DOHH2 (cell line): ENCODE results near the gene ARID1B.

ENCODE experiments used
- H3F3A ChIP-seq: fragments of 200-600 bp; sonication (generic), shearing (Covaris generic); 2 replicates; pipeline ENCODE4 v1.6.0; 2016; ENCODE audit warnings: antibody characterized with exemption, mild to moderate bottlenecking; ENCODE audit not compliant: control insufficient read depth, insufficient read depth
- H3K27ac ChIP-seq: fragments of 200-600 bp; sonication (generic); 2 replicates; pipeline ENCODE4 v1.5.1; 2014; ENCODE audit warnings: low read depth, mild to moderate bottlenecking, low read length, moderate library complexity
- H3K27me3 ChIP-seq: fragments of 200-600 bp; sonication (generic); 2 replicates; pipeline ENCODE4 v1.6.1; 2014; ENCODE audit warnings: mild to moderate bottlenecking, low read length, mixed read lengths; ENCODE audit not compliant: control insufficient read depth
- H3K36me3 ChIP-seq: fragments of 200-600 bp; sonication (generic); 2 replicates; pipeline ENCODE4 v1.6.1; 2014; ENCODE audit warnings: mild to moderate bottlenecking, low read length, moderate library complexity, mixed read lengths; ENCODE audit not compliant: control insufficient read depth
- H3K4me1 ChIP-seq: fragments of 200-600 bp; sonication (generic); 2 replicates; pipeline ENCODE4 v1.6.1; 2014; ENCODE audit warnings: mild to moderate bottlenecking, low read length, mixed read lengths; ENCODE audit not compliant: control insufficient read depth
- H3K4me2 ChIP-seq: fragments of 200-600 bp; sonication (generic); 2 replicates; pipeline ENCODE4 v1.6.0; 2014; ENCODE audit warnings: mild to moderate bottlenecking, low read length, moderate library complexity
- H3K4me3 ChIP-seq: fragments of 200-600 bp; sonication (generic); 2 replicates; pipeline ENCODE4 v1.5.1; 2014; ENCODE audit warnings: mild to moderate bottlenecking, low read length, mixed read lengths
- H3K79me2 ChIP-seq: fragments of 200-600 bp; sonication (generic); 2 replicates; pipeline ENCODE4 v1.6.1; 2014; ENCODE audit warnings: mild to moderate bottlenecking, low read length, mixed read lengths; ENCODE audit not compliant: control insufficient read depth
- H3K9me2 ChIP-seq: fragments of 200-600 bp; sonication (generic); replicated peaks from 2 replicates; pipeline ENCODE4 v1.6.1; 2014; ENCODE audit warnings: mild to moderate bottlenecking, low read length, mixed read lengths; ENCODE audit not compliant: control insufficient read depth
- H3K9me3 ChIP-seq: fragments of 200-600 bp; sonication (generic); 2 replicates; pipeline ENCODE4 v1.6.1; 2014; ENCODE audit warnings: antibody characterized with exemption, low read length, mixed read lengths; ENCODE audit not compliant: control insufficient read depth, insufficient read depth
- H4K20me1 ChIP-seq: fragments of 200-600 bp; sonication (generic); 2 replicates; pipeline ENCODE4 v1.6.0; 2014; ENCODE audit warnings: low read depth, mild to moderate bottlenecking, antibody characterized with exemption, low read length, moderate library complexity; ENCODE audit not compliant: control insufficient read depth, insufficient read depth
- EZH2phosphoT487 ChIP-seq: fragments of 200-600 bp; sonication (generic); IDR thresholded peaks from 2 replicates; pipeline ENCODE4 v1.6.1; 2017; ENCODE audit warnings: borderline replicate concordance, mild to moderate bottlenecking, antibody characterized with exemption, low read length, moderate library complexity, mixed read lengths
- TF ChIP-seq, protein P1 (sequence below): fragments of 200-600 bp; sonication (generic); IDR thresholded peaks from one replicate; pipeline ENCODE4 v1.5.1; 2014; ENCODE audit warnings: antibody characterized with exemption, mild to moderate bottlenecking, low read depth, low read length; ENCODE audit not compliant: poor library complexity, severe bottlenecking

Gene ARID1B

DNA sequence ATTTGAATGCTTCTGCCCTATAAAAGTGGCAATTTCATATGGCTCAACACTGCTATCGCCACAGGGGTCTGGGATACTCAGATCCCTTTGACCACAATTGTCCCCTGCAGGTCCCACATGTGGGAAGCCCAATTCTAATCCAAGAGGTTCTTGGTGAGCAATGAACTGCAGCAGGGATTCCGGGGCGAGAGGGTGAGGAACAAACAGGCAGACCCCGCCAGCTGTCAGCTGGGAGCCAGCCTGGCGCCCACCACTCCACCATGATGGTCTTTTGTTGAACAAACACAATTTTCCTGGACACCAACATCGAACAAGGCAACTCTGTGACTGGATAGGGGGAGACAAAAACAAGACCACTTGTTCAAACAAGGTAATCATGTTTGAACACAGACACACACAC is 465.6 kb downstream of the ARID1B start:
- Histone ChIP-seq H3K9me3 (no peaks in the 10 kb centered on the region), H3K27me3 (peaks cover 40% of the 10 kb centered on the region), H3K79me2 (no peaks in the 10 kb centered on the region), H3K36me3 (no peaks in the 10 kb centered on the region), H3K4me1 (no peaks in the 10 kb centered on the region), H4K20me1 (no peaks in the 10 kb centered on the region), H3F3A (no peaks in the 10 kb centered on the region), H3K27ac (no peak overlapping the region), H3K4me2 (no peak overlapping the region), H3K9me2 (no peaks in the 10 kb centered on the region), H3K4me3 (no peak overlapping the region)
- TF ChIP-seq, protein P1, sequence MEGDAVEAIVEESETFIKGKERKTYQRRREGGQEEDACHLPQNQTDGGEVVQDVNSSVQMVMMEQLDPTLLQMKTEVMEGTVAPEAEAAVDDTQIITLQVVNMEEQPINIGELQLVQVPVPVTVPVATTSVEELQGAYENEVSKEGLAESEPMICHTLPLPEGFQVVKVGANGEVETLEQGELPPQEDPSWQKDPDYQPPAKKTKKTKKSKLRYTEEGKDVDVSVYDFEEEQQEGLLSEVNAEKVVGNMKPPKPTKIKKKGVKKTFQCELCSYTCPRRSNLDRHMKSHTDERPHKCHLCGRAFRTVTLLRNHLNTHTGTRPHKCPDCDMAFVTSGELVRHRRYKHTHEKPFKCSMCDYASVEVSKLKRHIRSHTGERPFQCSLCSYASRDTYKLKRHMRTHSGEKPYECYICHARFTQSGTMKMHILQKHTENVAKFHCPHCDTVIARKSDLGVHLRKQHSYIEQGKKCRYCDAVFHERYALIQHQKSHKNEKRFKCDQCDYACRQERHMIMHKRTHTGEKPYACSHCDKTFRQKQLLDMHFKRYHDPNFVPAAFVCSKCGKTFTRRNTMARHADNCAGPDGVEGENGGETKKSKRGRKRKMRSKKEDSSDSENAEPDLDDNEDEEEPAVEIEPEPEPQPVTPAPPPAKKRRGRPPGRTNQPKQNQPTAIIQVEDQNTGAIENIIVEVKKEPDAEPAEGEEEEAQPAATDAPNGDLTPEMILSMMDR: no peak
- no peak for TF ChIP-seq EZH2phosphoT487

DNA sequence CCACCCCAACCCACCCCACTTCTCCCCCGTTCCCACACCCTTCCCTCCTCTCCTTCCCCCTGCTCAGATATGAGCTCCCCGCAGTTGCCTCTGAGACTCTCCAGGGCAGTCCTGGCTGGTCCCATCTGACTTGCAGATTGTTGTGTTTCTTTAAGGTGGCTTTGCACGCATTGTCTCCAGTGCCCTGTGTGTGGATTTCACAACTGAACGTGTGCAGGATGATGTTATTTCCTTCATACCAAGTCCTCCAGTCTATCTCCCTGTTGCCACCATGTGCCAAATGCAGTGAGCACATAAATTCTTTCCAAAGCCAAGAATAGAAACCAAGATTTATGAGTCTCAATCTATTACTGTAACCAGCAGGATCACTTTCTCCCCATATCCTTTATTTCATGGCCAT is 467.0 kb downstream of the ARID1B start:
- H3K27me3 ChIP-seq: peaks cover 36% of the 10 kb centered on the region
- H3K4me2 ChIP-seq: no peak overlapping the region
- H3K4me3 ChIP-seq: no peak overlapping the region

DNA sequence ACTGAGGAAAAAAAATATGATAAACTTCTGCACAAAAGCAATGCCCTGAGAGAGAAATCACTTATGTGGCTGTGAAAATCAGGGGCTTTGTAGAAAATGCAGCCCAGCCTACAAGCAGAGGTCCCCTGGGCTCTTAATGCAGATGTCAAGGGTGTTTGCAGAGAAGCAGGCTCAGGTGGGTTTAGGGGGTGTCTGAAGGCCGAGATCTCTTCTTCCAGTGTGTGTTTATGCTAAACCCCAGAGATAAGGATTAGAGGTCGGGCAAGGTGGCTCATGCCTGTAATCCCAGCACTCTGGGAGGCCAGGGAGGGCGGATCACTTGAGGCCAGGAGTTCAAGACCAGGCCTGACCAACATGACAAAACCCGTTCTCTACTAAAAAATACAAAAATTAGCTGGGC is 467.6 kb downstream of the ARID1B start:
- Histone ChIP-seq H3K36me3 (no peaks in the 10 kb centered on the region), H3K9me3 (peaks cover 5% of the 10 kb centered on the region; the same call in 1 of the 2 replicates), H3K4me1 (no peaks in the 10 kb centered on the region), H3K9me2 (no peaks in the 10 kb centered on the region), H3F3A (no peaks in the 10 kb centered on the region), H3K4me2 (no peak overlapping the region), H3K4me3 (no peak overlapping the region), H3K27ac (no peak overlapping the region), H4K20me1 (no peaks in the 10 kb centered on the region), H3K79me2 (no peaks in the 10 kb centered on the region), H3K27me3 (peaks cover 32% of the 10 kb centered on the region)
- TF ChIP-seq, protein P1: no peak
- no peak for TF ChIP-seq EZH2phosphoT487

More for the DNA sequence above, 467.0 kb downstream of the ARID1B start:
- peaks cover 5% of the 10 kb centered on the region; the same call in 1 of the 2 replicates for H3K9me3 ChIP-seq
- H3K27ac ChIP-seq: no peak overlapping the region
- H4K20me1 ChIP-seq: no peaks in the 10 kb centered on the region
- H3K36me3 ChIP-seq: no peaks in the 10 kb centered on the region
- H3K9me2 ChIP-seq: no peaks in the 10 kb centered on the region
- no peaks in the 10 kb centered on the region for H3F3A ChIP-seq
- H3K79me2 ChIP-seq: no peaks in the 10 kb centered on the region
- H3K4me1 ChIP-seq: no peaks in the 10 kb centered on the region
- TF ChIP-seq EZH2phosphoT487: no peak
- TF ChIP-seq, protein P1: no peak

DNA sequence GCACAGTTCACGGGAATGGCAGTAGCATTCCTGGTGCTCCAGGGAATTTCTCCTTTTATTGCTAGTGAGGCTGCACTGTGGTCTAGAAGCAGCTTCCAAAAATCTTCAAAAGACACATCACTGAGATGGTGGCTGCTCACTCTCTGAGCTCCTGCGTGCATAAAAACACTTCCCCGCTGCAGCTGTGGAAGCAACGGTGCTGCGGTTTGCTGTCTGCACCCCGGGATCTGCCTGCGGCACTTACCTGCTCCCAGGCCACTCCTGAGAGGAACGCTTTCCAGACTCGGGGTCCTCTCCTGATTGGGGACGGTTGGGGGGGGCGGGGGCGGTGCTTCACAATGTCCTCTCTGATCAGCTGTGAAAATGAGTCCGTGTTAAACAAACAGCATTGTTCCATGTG is 468.3 kb downstream of the ARID1B start:
- Histone ChIP-seq H3K9me2 (no peaks in the 10 kb centered on the region), H3K4me3 (no peak overlapping the region), H3K79me2 (no peaks in the 10 kb centered on the region), H3K4me1 (no peaks in the 10 kb centered on the region), H4K20me1 (no peaks in the 10 kb centered on the region), H3F3A (no peaks in the 10 kb centered on the region), H3K9me3 (peaks cover 5% of the 10 kb centered on the region; the same call in 1 of the 2 replicates), H3K27ac (no peak overlapping the region), H3K4me2 (no peak overlapping the region), H3K36me3 (no peaks in the 10 kb centered on the region), H3K27me3 (peaks cover 26% of the 10 kb centered on the region)
- TF ChIP-seq, protein P1: no peak
- no peak for TF ChIP-seq EZH2phosphoT487
